ENCODE results near the gene GLIPR2. TPM values are rescaled to one million over a fixed set of nuclear protein-coding genes. Genes with fewer than 3 reads are reported as not detected.

Gene GLIPR2
- total RNA-seq, 2 donors from 2014 or later: 11.2 to 11.6 TPM

GRCh38 chr9:36191290-36191645, 54.7 kb downstream of the GLIPR2 start:
- Histone ChIP-seq H3K9me3 (no peaks in the 10 kb centered on the region), H3K4me1 (peaks cover 0 to 40% of the 10 kb centered on the region in 2 donors), H3K36me3 (no peaks in the 10 kb centered on the region), H3K4me3 (peak overlapping the region; percentile 85 to 98), H3K27me3 (no peaks in the 10 kb centered on the region), H3K27ac (peak overlapping the region; percentile 85 to 91)
- DNase-seq (ENCODE audit: low spot score): no peak
- no peak for TF ChIP-seq CTCF (IDR thresholded peaks at IDR 0.05)

DNA sequence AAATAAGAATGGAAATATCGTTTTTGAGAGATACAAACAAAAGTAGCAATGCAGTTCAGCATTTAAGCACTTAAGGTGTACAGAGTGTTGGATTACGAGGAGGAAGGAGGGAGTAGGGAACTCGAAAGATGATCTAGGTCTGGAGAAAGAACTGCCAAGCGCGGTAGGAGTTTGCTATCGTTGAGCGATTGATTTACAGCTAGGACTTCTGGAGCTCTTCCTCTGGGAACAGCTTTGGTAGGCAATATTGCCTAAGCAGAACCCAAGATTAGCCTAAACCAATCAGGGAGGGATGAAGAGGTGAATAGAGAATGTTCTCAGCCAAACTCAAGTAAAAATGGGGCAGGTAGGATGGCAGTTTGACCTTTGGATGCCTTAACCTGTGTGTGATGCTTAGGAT, 55.2 kb downstream of the GLIPR2 start:
- TF ChIP-seq CTCF (IDR thresholded peaks at IDR 0.05): no peak

DNA sequence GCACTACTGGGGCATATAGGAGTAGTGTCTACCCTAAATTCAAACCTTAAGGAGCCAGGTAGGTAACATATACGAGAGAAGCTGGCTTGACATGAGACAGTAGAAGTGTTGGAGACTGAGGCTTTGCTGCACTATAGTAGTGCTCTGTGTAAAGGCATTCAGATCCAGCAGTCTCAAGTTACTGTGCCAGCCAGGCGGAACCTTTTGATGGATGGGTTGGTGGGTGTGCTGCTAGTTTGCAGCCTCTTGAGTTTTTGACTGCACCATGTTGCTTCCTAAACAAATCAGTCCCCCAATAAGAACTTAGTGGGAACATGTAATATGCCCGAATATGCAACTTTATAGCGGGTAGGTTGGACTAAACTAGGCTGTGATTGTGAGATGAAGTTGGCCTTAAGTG, 55.7 kb downstream of the GLIPR2 start:
- Histone ChIP-seq H3K4me3 (peak overlapping the region; percentile 85 to 98), H3K4me1 (peaks cover 0 to 40% of the 10 kb centered on the region in 2 donors), H3K27ac (no peak overlapping the region), H3K27me3 (no peaks in the 10 kb centered on the region), H3K9me3 (no peaks in the 10 kb centered on the region), H3K36me3 (no peaks in the 10 kb centered on the region)
- no peak for DNase-seq (ENCODE audit: low spot score)
- no peak for TF ChIP-seq CTCF (IDR thresholded peaks at IDR 0.05)

More for the DNA sequence above, 55.2 kb downstream of the GLIPR2 start:
- H3K4me1 ChIP-seq: peaks cover 0 to 40% of the 10 kb centered on the region in 2 donors
- no peaks in the 10 kb centered on the region for H3K36me3 ChIP-seq
- H3K27ac ChIP-seq: peak overlapping the region in 1 of 2 donors; percentile 91
- peak overlapping the region; percentile 85 to 98 for H3K4me3 ChIP-seq
- H3K27me3 ChIP-seq: no peaks in the 10 kb centered on the region
- DNase-seq (ENCODE audit: low spot score): no peak
- no peaks in the 10 kb centered on the region for H3K9me3 ChIP-seq

GRCh38 chr9:36193023-36193422, 56.5 kb downstream of the GLIPR2 start:
- no peak for TF ChIP-seq CTCF (IDR thresholded peaks at IDR 0.05)
- peak overlapping the region in 1 of 2 donors; percentile 98 for H3K4me3 ChIP-seq
- no peak for DNase-seq (ENCODE audit: low spot score)
- no peaks in the 10 kb centered on the region for H3K9me3 ChIP-seq
- H3K36me3 ChIP-seq: peaks cover 7% of the 10 kb centered on the region
- no peak overlapping the region for H3K27ac ChIP-seq
- peaks cover 0 to 40% of the 10 kb centered on the region in 2 donors for H3K4me1 ChIP-seq
- H3K27me3 ChIP-seq: no peaks in the 10 kb centered on the region

DNA sequence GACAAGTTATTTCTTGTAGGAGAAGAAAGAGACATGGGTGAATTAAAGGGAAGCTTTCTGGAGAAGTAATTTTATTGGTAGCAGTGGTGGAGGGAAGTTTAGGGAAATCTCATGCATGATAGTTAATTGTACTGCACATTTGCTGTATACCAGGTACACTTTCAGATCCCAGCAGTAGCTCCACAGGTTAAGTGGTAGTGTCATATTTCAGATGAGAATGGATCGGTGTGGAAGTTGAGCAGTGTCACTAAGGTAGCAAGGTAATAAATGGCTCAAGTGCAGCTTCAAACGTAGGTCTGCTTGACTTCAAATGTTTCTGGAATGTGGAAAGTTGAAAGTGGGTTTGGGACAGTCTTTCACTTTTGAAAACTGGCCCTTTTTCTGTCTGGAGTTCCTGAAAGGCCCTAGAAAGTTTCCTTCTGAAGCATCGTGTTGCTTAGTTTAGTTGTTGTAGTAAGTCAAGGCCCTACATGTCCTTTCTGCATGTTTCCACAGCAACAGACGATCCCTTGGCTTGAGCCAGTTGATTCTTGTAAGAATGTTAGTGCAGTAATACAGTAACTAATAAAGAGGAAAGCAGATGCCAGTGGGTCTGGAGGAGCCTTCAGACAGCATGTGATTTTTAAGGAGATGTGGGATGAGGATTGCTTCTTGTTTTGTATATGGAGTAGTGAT, 57.9 kb downstream of the GLIPR2 start:
- TF ChIP-seq CTCF (IDR thresholded peaks at IDR 0.05): no peak

More for the DNA sequence above, 57.9 kb downstream of the GLIPR2 start:
- Histone ChIP-seq H3K9me3 (no peaks in the 10 kb centered on the region), H3K27me3 (no peaks in the 10 kb centered on the region), H3K4me3 (no peak overlapping the region), H3K4me1 (peaks cover 0 to 40% of the 10 kb centered on the region in 2 donors), H3K36me3 (peaks cover 21% of the 10 kb centered on the region), H3K27ac (no peak overlapping the region)
- no peak for DNase-seq (ENCODE audit: low spot score)
